ENCODE results near the gene MED22. TPM values are rescaled to one million over a fixed set of nuclear protein-coding genes. Genes with fewer than 3 reads are reported as not detected.

MED22 gene
- total RNA-seq, 1 experiment from 2014 or later: 26.2 TPM

GRCh38 chr9:133375724-133376654 lies 28.1 kb upstream of the MED22 start, which contains the start of the genes STKLD1 and SURF4:
Gene STKLD1 (plus strand): TSS chr9:133376366. CDS start chr9:133376474, 108 bp downstream.
Gene SURF4 (minus strand): TSS chr9:133376060. CDS start chr9:133375969, 91 bp downstream.
- Histone ChIP-seq H3K36me3 (ENCODE audit: control insufficient read depth, insufficient read depth, low read length) (peaks cover 5% of the 10 kb centered on the region; the same call in 1 of the 2 replicates), H3K4me1 (ENCODE audit: control insufficient read depth, insufficient read depth, low read length) (peaks cover 13% of the 10 kb centered on the region), H3K27ac (ENCODE audit: low read length) (peak within 1 kb of the TSS; percentile 94), H3K4me3 (ENCODE audit: low read depth in 2 of 2, low read length in 2 of 2) (peak within 1 kb of the TSS; percentile 87 to 97), H3K9me3 (ENCODE audit: control insufficient read depth, insufficient read depth, low read depth, low read length) (no peaks in the 10 kb centered on the region), H3K27me3 (ENCODE audit: control insufficient read depth, insufficient read depth, low read length) (no peaks in the 10 kb centered on the region)
- in situ Hi-C loops (cut with HindIII; ENCODE audit: low pct_unique_long_range_greater_than_20kb, low sequenced_read_pairs): no loop called here
- DNase-seq (ENCODE audit: low read depth, low spot score) (peak; percentile 24), ATAC-seq (peak; percentile 97)
- BruUV-seq (replicated peaks): no TSS peak
- TF ChIP-seq, protein P1, sequence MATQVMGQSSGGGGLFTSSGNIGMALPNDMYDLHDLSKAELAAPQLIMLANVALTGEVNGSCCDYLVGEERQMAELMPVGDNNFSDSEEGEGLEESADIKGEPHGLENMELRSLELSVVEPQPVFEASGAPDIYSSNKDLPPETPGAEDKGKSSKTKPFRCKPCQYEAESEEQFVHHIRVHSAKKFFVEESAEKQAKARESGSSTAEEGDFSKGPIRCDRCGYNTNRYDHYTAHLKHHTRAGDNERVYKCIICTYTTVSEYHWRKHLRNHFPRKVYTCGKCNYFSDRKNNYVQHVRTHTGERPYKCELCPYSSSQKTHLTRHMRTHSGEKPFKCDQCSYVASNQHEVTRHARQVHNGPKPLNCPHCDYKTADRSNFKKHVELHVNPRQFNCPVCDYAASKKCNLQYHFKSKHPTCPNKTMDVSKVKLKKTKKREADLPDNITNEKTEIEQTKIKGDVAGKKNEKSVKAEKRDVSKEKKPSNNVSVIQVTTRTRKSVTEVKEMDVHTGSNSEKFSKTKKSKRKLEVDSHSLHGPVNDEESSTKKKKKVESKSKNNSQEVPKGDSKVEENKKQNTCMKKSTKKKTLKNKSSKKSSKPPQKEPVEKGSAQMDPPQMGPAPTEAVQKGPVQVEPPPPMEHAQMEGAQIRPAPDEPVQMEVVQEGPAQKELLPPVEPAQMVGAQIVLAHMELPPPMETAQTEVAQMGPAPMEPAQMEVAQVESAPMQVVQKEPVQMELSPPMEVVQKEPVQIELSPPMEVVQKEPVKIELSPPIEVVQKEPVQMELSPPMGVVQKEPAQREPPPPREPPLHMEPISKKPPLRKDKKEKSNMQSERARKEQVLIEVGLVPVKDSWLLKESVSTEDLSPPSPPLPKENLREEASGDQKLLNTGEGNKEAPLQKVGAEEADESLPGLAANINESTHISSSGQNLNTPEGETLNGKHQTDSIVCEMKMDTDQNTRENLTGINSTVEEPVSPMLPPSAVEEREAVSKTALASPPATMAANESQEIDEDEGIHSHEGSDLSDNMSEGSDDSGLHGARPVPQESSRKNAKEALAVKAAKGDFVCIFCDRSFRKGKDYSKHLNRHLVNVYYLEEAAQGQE (IDR thresholded peaks at IDR 0.05; ENCODE audit: insufficient read depth in 1 of 2, low read depth in 2 of 2, low read length in 1 of 2): no peak
- TF ChIP-seq SIN3A (IDR thresholded peaks at IDR 0.05; ENCODE audit: borderline replicate concordance, insufficient read depth, low read depth, low read length): 0 out of 2 replicates have a peak, but pooled peaks have one; percentile 43
- TF ChIP-seq POLR2AphosphoS5 (IDR thresholded peaks at IDR 0.05; ENCODE audit: low read depth, low read length): 0 out of 2 replicates have a peak, but pooled peaks have one; percentile 48
- TF ChIP-seq, protein P2, sequence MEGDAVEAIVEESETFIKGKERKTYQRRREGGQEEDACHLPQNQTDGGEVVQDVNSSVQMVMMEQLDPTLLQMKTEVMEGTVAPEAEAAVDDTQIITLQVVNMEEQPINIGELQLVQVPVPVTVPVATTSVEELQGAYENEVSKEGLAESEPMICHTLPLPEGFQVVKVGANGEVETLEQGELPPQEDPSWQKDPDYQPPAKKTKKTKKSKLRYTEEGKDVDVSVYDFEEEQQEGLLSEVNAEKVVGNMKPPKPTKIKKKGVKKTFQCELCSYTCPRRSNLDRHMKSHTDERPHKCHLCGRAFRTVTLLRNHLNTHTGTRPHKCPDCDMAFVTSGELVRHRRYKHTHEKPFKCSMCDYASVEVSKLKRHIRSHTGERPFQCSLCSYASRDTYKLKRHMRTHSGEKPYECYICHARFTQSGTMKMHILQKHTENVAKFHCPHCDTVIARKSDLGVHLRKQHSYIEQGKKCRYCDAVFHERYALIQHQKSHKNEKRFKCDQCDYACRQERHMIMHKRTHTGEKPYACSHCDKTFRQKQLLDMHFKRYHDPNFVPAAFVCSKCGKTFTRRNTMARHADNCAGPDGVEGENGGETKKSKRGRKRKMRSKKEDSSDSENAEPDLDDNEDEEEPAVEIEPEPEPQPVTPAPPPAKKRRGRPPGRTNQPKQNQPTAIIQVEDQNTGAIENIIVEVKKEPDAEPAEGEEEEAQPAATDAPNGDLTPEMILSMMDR (IDR thresholded peaks at IDR 0.05): no peak
- TF ChIP-seq TCF7L2 (IDR thresholded peaks at IDR 0.05; ENCODE audit: low read depth, low read length): peak; percentile 91
- intact Hi-C loops (cut with micrococcal nuclease; ENCODE audit: unreplicated experiment): no loop called here
- POLR2A ChIA-PET: interaction anchor here (0.5 kb wide), 1 partner anchor 348 kb away, joined by 3 read pairs; no protein-coding TSS in a partner anchor
- CTCF ChIA-PET: no interaction called here

- H3K27me3 ChIP-seq (ENCODE audit: control insufficient read depth, insufficient read depth, low read length): no peaks in the 10 kb centered on the region
- H3K4me1 ChIP-seq (ENCODE audit: control insufficient read depth, insufficient read depth, low read length): peaks cover 13% of the 10 kb centered on the region
- peak overlapping the region; percentile 94 for H3K27ac ChIP-seq (ENCODE audit: low read length)
- ChIA-PET POLR2A (no interaction called here), CTCF (no interaction called here)
- 0 out of 2 replicates have a peak, but pooled peaks have one; percentile 1 for ATAC-seq
- TF ChIP-seq POLR2AphosphoS5 (IDR thresholded peaks at IDR 0.05; ENCODE audit: low read depth, low read length) (no peak), TCF7L2 (IDR thresholded peaks at IDR 0.05; ENCODE audit: low read depth, low read length) (no peak), SIN3A (IDR thresholded peaks at IDR 0.05; ENCODE audit: borderline replicate concordance, insufficient read depth, low read depth, low read length) (no peak)
- TF ChIP-seq, protein P1 (IDR thresholded peaks at IDR 0.05; ENCODE audit: insufficient read depth in 1 of 2, low read depth in 2 of 2, low read length in 1 of 2): no peak
- TF ChIP-seq, protein P2 (IDR thresholded peaks at IDR 0.05): no peak; the same call in 1 of the 2 replicates
- DNase-seq (ENCODE audit: low read depth, low spot score): no peak
- BruUV-seq (replicated peaks): no TSS peak
- H3K9me3 ChIP-seq (ENCODE audit: control insufficient read depth, insufficient read depth, low read depth, low read length): no peaks in the 10 kb centered on the region
- intact Hi-C loops (cut with micrococcal nuclease; ENCODE audit: unreplicated experiment) (no loop called here), in situ Hi-C loops (cut with HindIII; ENCODE audit: low pct_unique_long_range_greater_than_20kb, low sequenced_read_pairs) (no loop called here)
- H3K4me3 ChIP-seq (ENCODE audit: low read depth in 2 of 2, low read length in 2 of 2): peak overlapping the region; percentile 87 to 97
- H3K36me3 ChIP-seq (ENCODE audit: control insufficient read depth, insufficient read depth, low read length): peaks cover 5% of the 10 kb centered on the region; the same call in 1 of the 2 replicates
Observed at GRCh38 chr9:133375116-133375723, 27.3 kb upstream of the MED22 start.
